GM23338 (cell line): ENCODE data around the gene GLI3. TPM values are rescaled to one million over a fixed set of nuclear protein-coding genes. Genes with fewer than 3 reads are reported as not detected.

ENCODE experiments used
- ATAC-seq: fragments of 200-7000 bp; cut with Tn5 transposase; 3 replicates; pipeline ENCODE4 v1.9.1; 2020
- DNase-seq: peaks from one replicate; pipeline ENCODE4 v3.0.0-alpha.2; 2015; ENCODE audit warnings: low spot score
- H2AFZ ChIP-seq: fragments of 200-600 bp; sonication (generic); 2 replicates; pipeline ENCODE4 v1.8.0; 2016; ENCODE audit warnings: antibody characterized with exemption, mild to moderate bottlenecking, moderate library complexity
- H3F3A ChIP-seq: fragments of 200-600 bp; sonication (generic); replicated peaks from 2 replicates; pipeline ENCODE4 v1.8.0; 2017; ENCODE audit warnings: antibody characterized with exemption, mixed run types, low read depth
- H3K27ac ChIP-seq: fragments of 200-600 bp; sonication (generic); 2 replicates; pipeline ENCODE4 v1.6.1; 2016; ENCODE audit warnings: low read depth
- H3K27me3 ChIP-seq: fragments of 200-600 bp; sonication (generic); 2 replicates; pipeline ENCODE4 v1.8.0; 2016; ENCODE audit warnings: mild to moderate bottlenecking, mixed run types, moderate library complexity; ENCODE audit not compliant: insufficient read depth
- H3K36me3 ChIP-seq: fragments of 200-600 bp; sonication (generic); 2 replicates; pipeline ENCODE4 v1.8.0; 2016; ENCODE audit warnings: mild to moderate bottlenecking; ENCODE audit not compliant: insufficient read depth
- H3K4me1 ChIP-seq: fragments of 200-600 bp; sonication (generic); 2 replicates; pipeline ENCODE4 v1.8.0; 2016; ENCODE audit warnings: mild to moderate bottlenecking, moderate library complexity; ENCODE audit not compliant: insufficient read depth
- H3K4me2 ChIP-seq: fragments of 200-600 bp; sonication (generic); 2 replicates; pipeline ENCODE4 v1.7.1; 2017; ENCODE audit warnings: mixed run types
- H3K4me3 ChIP-seq: fragments of 200-600 bp; sonication (generic); 2 replicates; pipeline ENCODE4 v1.6.1; 2016; ENCODE audit warnings: mixed run types
- H3K79me2 ChIP-seq: fragments of 200-600 bp; sonication (generic); replicated peaks from 2 replicates; pipeline ENCODE4 v1.8.0; 2017; ENCODE audit warnings: mild to moderate bottlenecking; ENCODE audit not compliant: insufficient read depth
- H3K9me2 ChIP-seq: fragments of 200-600 bp; sonication (generic); 2 replicates; pipeline ENCODE4 v1.8.0; 2017; ENCODE audit not compliant: insufficient read depth
- H4K20me1 ChIP-seq: fragments of 200-600 bp; sonication (generic); replicated peaks from 2 replicates; pipeline ENCODE4 v1.8.0; 2017; ENCODE audit warnings: mild to moderate bottlenecking; ENCODE audit not compliant: insufficient read depth
- H3K27ac Mint-ChIP-seq: 2 replicates; pipeline ENCODE4 v1.8.0; 2020; ENCODE audit warnings: inconsistent platforms, mild to moderate bottlenecking, moderate library complexity, mixed read lengths
- H3K27me3 Mint-ChIP-seq: 3 replicates; pipeline ENCODE4 v1.8.0; 2022; ENCODE audit warnings: low read depth, mild to moderate bottlenecking, moderate library complexity, mixed read lengths, inconsistent platforms; ENCODE audit not compliant: insufficient read depth, poor library complexity
- H3K36me3 Mint-ChIP-seq: 3 replicates; pipeline ENCODE4 v1.8.0; 2021; ENCODE audit warnings: low read depth, mild to moderate bottlenecking, inconsistent platforms, moderate library complexity, mixed read lengths
- H3K4me1 Mint-ChIP-seq: 3 replicates; pipeline ENCODE4 v1.8.0; 2020; ENCODE audit warnings: mild to moderate bottlenecking, inconsistent platforms, mixed read lengths
- H3K4me3 Mint-ChIP-seq: 3 replicates; pipeline ENCODE4 v1.8.0; 2021; ENCODE audit warnings: moderate library complexity, mild to moderate bottlenecking, inconsistent platforms, mixed read lengths
- H3K9me3 Mint-ChIP-seq: 3 replicates; pipeline ENCODE4 v1.8.0; 2020; ENCODE audit warnings: moderate library complexity, mild to moderate bottlenecking, inconsistent platforms, mixed read lengths
- CREB1 ChIP-seq: fragments of 250-450 bp; sonication (Bioruptor Pico); IDR thresholded peaks from 2 replicates; pipeline ENCODE4 v1.5.0; 2020; ENCODE audit warnings: low read depth, mild to moderate bottlenecking, moderate library complexity
- ETS1 ChIP-seq: IDR thresholded peaks from 2 replicates; pipeline ENCODE4 v1.6.1; 2016; ENCODE audit warnings: antibody characterized with exemption
- EZH2 ChIP-seq: fragments of 200-600 bp; sonication (generic); IDR thresholded peaks from one replicate; pipeline ENCODE4 v1.8.0; 2017; ENCODE audit warnings: antibody characterized with exemption, mild to moderate bottlenecking, low read depth; ENCODE audit not compliant: unreplicated experiment
- JUNB ChIP-seq: IDR thresholded peaks from one replicate; pipeline ENCODE4 v1.6.1; 2016; ENCODE audit warnings: antibody characterized with exemption; ENCODE audit not compliant: unreplicated experiment
- NANOG ChIP-seq: IDR thresholded peaks from 2 replicates; pipeline ENCODE4 v1.6.1; 2016; ENCODE audit warnings: antibody characterized with exemption, borderline replicate concordance
- POLR2AphosphoS5 ChIP-seq: IDR thresholded peaks from 2 replicates; pipeline ENCODE4 v1.6.1; 2016; ENCODE audit warnings: antibody characterized with exemption, low read depth
- REST ChIP-seq: IDR thresholded peaks from one replicate; pipeline ENCODE4 v1.6.1; 2018; ENCODE audit warnings: antibody characterized with exemption; ENCODE audit not compliant: unreplicated experiment
- polyA plus RNA-seq: library from polyadenylated mRNA; unstranded; fragments of >200 nt; fragmentation: Nextera tagmentation; extraction: Ambion mirVana; gene quantifications from 2 replicates; pipeline ENCODE4 v1.2.1, GENCODE V29; 2016
- total RNA-seq: library from RNA; depleted of rRNA; stranded (reverse); fragments of >200 nt; shearing (Covaris generic); gene quantifications from 2 replicates; pipeline ENCODE4 v1.2.3, GENCODE V29; 2014
- TF ChIP-seq, protein P1 (sequence below), 2 experiments: fragments of 200-600 bp in 1 of 2; sonication (generic) in 1 of 2; conservative IDR thresholded peaks; 2 replicates each; pipeline versions ENCODE4 v1.5.1 to v1.6.1; 2016 to 2017; ENCODE audit warnings: antibody characterized with exemption in 2 of 2, low read depth in 2 of 2, mild to moderate bottlenecking in 2 of 2, moderate library complexity in 1 of 2

Gene GLI3
- total and polyA plus RNA-seq, 2 experiments from 2014 or later = 16.1 to 17.9 TPM

GRCh38 chr7:42144604-42145003 is 92.4 kb downstream of the GLI3 start:
- peaks cover 18% of the 10 kb centered on the region for H3K4me1 Mint-ChIP-seq
- Histone ChIP-seq H3K27ac (no peak overlapping the region), H4K20me1 (no peaks in the 10 kb centered on the region; the same call in 1 of the 2 replicates), H2AFZ (no peak overlapping the region), H3K4me2 (no peak overlapping the region), H3K9me2 (no peaks in the 10 kb centered on the region), H3K27me3 (no peaks in the 10 kb centered on the region), H3K4me3 (no peak overlapping the region), H3K36me3 (no peaks in the 10 kb centered on the region), H3F3A (no peaks in the 10 kb centered on the region), H3K79me2 (peaks cover 3% of the 10 kb centered on the region; the same call in 1 of the 2 replicates), H3K4me1 (peaks cover 13% of the 10 kb centered on the region)
- H3K9me3 Mint-ChIP-seq = no peaks in the 10 kb centered on the region
- H3K27me3 Mint-ChIP-seq = peaks cover 1% of the 10 kb centered on the region
- no peak overlapping the region for H3K4me3 Mint-ChIP-seq
- ATAC-seq = no peak
- no peak for DNase-seq
- H3K36me3 Mint-ChIP-seq = peaks cover 8% of the 10 kb centered on the region; the same call in 2 of the 3 replicates
- no peak overlapping the region for H3K27ac Mint-ChIP-seq
- no peak for TF ChIP-seq JUNB
- TF ChIP-seq NANOG = no peak
- TF ChIP-seq, protein P1, sequence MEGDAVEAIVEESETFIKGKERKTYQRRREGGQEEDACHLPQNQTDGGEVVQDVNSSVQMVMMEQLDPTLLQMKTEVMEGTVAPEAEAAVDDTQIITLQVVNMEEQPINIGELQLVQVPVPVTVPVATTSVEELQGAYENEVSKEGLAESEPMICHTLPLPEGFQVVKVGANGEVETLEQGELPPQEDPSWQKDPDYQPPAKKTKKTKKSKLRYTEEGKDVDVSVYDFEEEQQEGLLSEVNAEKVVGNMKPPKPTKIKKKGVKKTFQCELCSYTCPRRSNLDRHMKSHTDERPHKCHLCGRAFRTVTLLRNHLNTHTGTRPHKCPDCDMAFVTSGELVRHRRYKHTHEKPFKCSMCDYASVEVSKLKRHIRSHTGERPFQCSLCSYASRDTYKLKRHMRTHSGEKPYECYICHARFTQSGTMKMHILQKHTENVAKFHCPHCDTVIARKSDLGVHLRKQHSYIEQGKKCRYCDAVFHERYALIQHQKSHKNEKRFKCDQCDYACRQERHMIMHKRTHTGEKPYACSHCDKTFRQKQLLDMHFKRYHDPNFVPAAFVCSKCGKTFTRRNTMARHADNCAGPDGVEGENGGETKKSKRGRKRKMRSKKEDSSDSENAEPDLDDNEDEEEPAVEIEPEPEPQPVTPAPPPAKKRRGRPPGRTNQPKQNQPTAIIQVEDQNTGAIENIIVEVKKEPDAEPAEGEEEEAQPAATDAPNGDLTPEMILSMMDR (conservative IDR thresholded peaks at IDR 0.05; ENCODE audit: low read depth in 2 of 2) = no peak
- no peak for TF ChIP-seq EZH2

DNA sequence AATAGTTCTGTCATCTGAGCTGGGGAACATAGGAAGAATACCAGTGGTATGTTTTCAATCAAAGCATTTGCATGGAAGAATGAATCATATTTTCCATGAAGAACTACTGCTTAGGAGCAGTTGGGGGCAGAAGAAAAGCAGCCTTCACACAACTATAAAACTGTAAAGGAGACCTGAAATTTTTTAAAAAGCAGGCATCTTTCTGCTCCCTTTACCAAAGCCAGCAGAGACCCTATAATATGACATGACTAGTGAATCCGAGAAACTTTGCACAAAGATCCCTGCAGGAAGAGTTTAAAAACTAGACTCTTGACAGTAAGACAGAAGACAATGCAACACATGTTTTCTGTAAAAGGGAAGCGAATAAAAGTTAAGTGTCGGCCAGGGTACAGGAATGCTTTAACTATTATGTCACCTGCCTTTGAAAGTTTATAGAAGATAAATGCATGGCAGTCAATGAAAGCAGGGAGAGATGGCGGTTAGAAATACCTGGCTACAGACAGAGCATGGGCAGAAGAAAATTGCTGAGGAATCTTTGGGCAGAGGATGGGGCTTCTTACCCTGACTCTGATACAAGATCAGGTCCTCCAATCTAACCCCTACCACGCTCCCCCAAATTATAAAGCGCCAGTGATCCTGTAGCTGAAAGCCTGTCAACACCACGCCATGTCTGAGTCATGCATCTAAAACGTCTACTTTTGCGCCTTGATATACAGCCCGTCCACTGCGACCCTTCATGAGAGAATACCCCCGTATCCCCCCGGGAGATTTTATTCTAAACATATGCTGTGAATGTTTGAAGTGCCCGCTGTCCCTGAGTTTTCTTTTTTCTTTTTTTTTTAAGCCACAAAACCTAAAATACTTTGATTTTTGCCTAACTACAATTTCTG is 93.1 kb downstream of the GLI3 start:
- Mint-ChIP-seq H3K27me3 (peaks cover 1% of the 10 kb centered on the region), H3K9me3 (no peaks in the 10 kb centered on the region), H3K36me3 (peaks cover 8% of the 10 kb centered on the region; the same call in 2 of the 3 replicates), H3K4me1 (peaks cover 20% of the 10 kb centered on the region), H3K4me3 (no peak overlapping the region), H3K27ac (peak overlapping the region; percentile 25; the same call in 1 of the 2 replicates)
- Histone ChIP-seq H4K20me1 (no peaks in the 10 kb centered on the region; the same call in 1 of the 2 replicates), H3K27ac (no peak overlapping the region), H3F3A (no peaks in the 10 kb centered on the region), H3K27me3 (no peaks in the 10 kb centered on the region), H2AFZ (no peak overlapping the region), H3K4me3 (no peak overlapping the region), H3K9me2 (no peaks in the 10 kb centered on the region), H3K4me2 (no peak overlapping the region), H3K79me2 (peaks cover 3% of the 10 kb centered on the region; the same call in 1 of the 2 replicates), H3K36me3 (no peaks in the 10 kb centered on the region), H3K4me1 (peaks cover 13% of the 10 kb centered on the region; the same call in 1 of the 2 replicates)
- no peak for ATAC-seq
- TF ChIP-seq CREB1 (CRISPR knock-in tag) = no peak
- TF ChIP-seq ETS1 = no peak
- TF ChIP-seq EZH2 = no peak
- no peak for TF ChIP-seq POLR2AphosphoS5
- TF ChIP-seq REST = no peak
- DNase-seq = no peak
